Ishikawa (cell line): ENCODE results near the gene TNS3.

Experiments used
- CREB1 ChIP-seq: IDR thresholded peaks from 2 replicates; pipeline ENCODE4 v1.6.1; 2012; ENCODE audit warnings: low read depth
- EGR1 ChIP-seq: IDR thresholded peaks from 2 replicates; pipeline ENCODE4 v1.6.1; 2012
- EP300 ChIP-seq: IDR thresholded peaks from 2 replicates; pipeline ENCODE4 v1.6.1; 2012; ENCODE audit warnings: borderline replicate concordance
- MAX ChIP-seq: IDR thresholded peaks from 2 replicates; pipeline ENCODE4 v1.6.1; 2012
- RAD21 ChIP-seq: IDR thresholded peaks from 2 replicates; pipeline ENCODE4 v1.6.1; 2012; ENCODE audit warnings: low read depth
- REST ChIP-seq: IDR thresholded peaks from 2 replicates; pipeline ENCODE4 v1.6.1; 2012; ENCODE audit warnings: low read depth, mild to moderate bottlenecking
- TAF1 ChIP-seq: IDR thresholded peaks from 2 replicates; pipeline ENCODE4 v1.6.1; 2012; ENCODE audit warnings: low read depth, mild to moderate bottlenecking
- TCF12 ChIP-seq: IDR thresholded peaks from 2 replicates; pipeline ENCODE4 v1.6.1; 2012; ENCODE audit warnings: low read depth
- TEAD4 ChIP-seq: IDR thresholded peaks from 2 replicates; pipeline ENCODE4 v1.6.1; 2012
- TF ChIP-seq, protein P1 (sequence below): IDR thresholded peaks from 2 replicates; pipeline ENCODE4 v1.6.1; 2012

GRCh38 chr7:47358944-47359588 lies 222.8 kb downstream of the TNS3 start:
- TF ChIP-seq REST = no peak
- TF ChIP-seq MAX = no peak
- no peak for TF ChIP-seq EGR1
- no peak for TF ChIP-seq CREB1
- no peak for TF ChIP-seq TCF12
- no peak for TF ChIP-seq TAF1
- no peak for TF ChIP-seq EP300
- TF ChIP-seq, protein P1, sequence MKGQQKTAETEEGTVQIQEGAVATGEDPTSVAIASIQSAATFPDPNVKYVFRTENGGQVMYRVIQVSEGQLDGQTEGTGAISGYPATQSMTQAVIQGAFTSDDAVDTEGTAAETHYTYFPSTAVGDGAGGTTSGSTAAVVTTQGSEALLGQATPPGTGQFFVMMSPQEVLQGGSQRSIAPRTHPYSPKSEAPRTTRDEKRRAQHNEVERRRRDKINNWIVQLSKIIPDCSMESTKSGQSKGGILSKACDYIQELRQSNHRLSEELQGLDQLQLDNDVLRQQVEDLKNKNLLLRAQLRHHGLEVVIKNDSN = no peak
- no peak for TF ChIP-seq RAD21
- no peak for TF ChIP-seq TEAD4
